Measurements from ENCODE around the gene SEPTIN8. TPM values are rescaled to one million over a fixed set of nuclear protein-coding genes. Genes with fewer than 3 reads are reported as not detected.

The SEPTIN8 gene
- total and polyA plus RNA-seq, 10 of the 15 experiments (the other 5 are each of a cell fraction or from before 2014, with no cell fraction given): 6.1 to 96.1 (median 29.4) TPM

DNA sequence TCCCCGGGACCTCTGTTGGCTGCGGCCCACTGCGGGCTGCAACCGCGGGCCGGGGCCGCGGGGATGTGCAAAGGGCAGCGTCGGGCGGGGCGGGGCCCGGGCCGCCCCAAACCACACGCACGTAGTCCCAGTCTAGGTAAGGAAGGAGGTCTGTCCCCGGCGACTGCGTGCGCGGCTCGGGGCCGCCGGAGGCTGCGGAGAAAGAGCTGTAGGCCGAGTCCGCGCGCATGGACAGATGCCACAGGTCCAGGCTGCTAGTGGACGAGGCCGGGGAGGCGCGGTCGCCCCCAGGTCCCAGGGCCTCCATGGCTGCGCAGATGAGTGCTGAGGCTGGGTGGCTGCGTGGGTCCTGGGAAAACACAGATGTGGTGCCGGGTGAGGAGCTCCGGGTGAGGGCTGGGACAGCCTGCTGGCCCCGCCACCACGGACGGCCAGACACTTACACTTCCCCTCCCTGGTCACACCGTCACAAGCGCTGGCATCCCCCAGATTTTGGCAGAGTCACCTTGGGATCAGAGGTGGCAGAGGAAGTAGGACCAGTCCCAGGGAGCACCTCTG lies 48.9 kb upstream of the SEPTIN8 start (continued):
- TF ChIP-seq, protein P1, sequence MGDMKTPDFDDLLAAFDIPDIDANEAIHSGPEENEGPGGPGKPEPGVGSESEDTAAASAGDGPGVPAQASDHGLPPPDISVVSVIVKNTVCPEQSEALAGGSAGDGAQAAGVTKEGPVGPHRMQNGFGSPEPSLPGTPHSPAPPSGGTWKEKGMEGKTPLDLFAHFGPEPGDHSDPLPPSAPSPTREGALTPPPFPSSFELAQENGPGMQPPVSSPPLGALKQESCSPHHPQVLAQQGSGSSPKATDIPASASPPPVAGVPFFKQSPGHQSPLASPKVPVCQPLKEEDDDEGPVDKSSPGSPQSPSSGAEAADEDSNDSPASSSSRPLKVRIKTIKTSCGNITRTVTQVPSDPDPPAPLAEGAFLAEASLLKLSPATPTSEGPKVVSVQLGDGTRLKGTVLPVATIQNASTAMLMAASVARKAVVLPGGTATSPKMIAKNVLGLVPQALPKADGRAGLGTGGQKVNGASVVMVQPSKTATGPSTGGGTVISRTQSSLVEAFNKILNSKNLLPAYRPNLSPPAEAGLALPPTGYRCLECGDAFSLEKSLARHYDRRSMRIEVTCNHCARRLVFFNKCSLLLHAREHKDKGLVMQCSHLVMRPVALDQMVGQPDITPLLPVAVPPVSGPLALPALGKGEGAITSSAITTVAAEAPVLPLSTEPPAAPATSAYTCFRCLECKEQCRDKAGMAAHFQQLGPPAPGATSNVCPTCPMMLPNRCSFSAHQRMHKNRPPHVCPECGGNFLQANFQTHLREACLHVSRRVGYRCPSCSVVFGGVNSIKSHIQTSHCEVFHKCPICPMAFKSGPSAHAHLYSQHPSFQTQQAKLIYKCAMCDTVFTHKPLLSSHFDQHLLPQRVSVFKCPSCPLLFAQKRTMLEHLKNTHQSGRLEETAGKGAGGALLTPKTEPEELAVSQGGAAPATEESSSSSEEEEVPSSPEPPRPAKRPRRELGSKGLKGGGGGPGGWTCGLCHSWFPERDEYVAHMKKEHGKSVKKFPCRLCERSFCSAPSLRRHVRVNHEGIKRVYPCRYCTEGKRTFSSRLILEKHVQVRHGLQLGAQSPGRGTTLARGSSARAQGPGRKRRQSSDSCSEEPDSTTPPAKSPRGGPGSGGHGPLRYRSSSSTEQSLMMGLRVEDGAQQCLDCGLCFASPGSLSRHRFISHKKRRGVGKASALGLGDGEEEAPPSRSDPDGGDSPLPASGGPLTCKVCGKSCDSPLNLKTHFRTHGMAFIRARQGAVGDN (IDR thresholded peaks at IDR 0.05): 0 out of 2 replicates have a peak, but pooled peaks have one; percentile 19
- TF ChIP-seq SP1 (IDR thresholded peaks at IDR 0.05; ENCODE audit: low read depth, low read length) (no peak), ZBED1 (IDR thresholded peaks at IDR 0.05; ENCODE audit: borderline replicate concordance) (no peak), HDGF (IDR thresholded peaks at IDR 0.05) (0 out of 2 replicates have a peak, but pooled peaks have one; percentile 23), MXI1 (IDR thresholded peaks at IDR 0.05; ENCODE audit: low read depth, low read length) (no peak), NR2F1 (conservative IDR thresholded peaks at IDR 0.05) (no peak), IKZF1 (conservative IDR thresholded peaks at IDR 0.05) (0 out of 2 replicates have a peak, but pooled peaks have one; percentile 1), SMAD5 (IDR thresholded peaks at IDR 0.05; ENCODE audit: low read depth) (no peak), MYC (IDR thresholded peaks at IDR 0.05; ENCODE audit: insufficient read depth, insufficient read length, insufficient replicate concordance, low read length, severe bottlenecking) (no peak)

Measured in GM12878 (cell line).